ENCODE measurements around the gene UBXN4. TPM values are rescaled to one million over a fixed set of nuclear protein-coding genes. Genes with fewer than 3 reads are reported as not detected.
A peak's percentile ranks its signal among the peaks of the same experiment; 100 is the strongest.
"Not testable (repeated sequence)": the region's sequence is repeated elsewhere in the genome, so short reads cannot be mapped to it uniquely, and the experiment has no call there.

The UBXN4 gene
- total RNA-seq, 2 donors from 2014 or later, result 81.0 to 81.6 TPM

DNA sequence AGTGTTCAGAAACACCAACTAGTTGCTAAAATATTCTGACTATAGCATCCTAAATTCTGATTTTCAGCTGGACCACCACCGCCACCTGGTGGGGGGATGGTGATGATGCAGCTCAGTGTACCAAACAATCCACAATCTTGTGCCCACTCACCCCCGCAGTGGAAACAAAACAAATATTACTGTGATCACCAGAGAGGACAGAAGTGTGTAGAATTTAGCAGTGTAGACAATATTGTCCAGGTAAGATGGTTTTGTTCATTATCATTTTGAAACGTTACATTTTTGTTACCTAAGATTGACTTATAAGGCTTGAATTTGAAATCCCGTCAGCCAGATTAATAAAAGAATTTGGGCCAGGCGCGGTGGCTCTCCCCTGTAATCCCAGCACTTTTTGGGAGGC lies 31.7 kb upstream of the UBXN4 start:
- no peaks in the 10 kb centered on the region for H3K9me3 Mint-ChIP-seq
- H3K36me3 ChIP-seq (ENCODE audit: control insufficient read depth, insufficient read depth, low read length), result peaks cover 33% of the 10 kb centered on the region
- no peaks in the 10 kb centered on the region for H3K27me3 ChIP-seq (ENCODE audit: control insufficient read depth, insufficient read depth, low read length, poor library complexity, severe bottlenecking)
- H3K9me3 ChIP-seq (ENCODE audit: control insufficient read depth, low read length), result no peaks in the 10 kb centered on the region
- no peaks in the 10 kb centered on the region for H3K27me3 Mint-ChIP-seq (ENCODE audit: insufficient read depth)
- no peak overlapping the region for H3K27ac Mint-ChIP-seq
- H3K4me1 ChIP-seq (ENCODE audit: control insufficient read depth, insufficient read depth, low read length), result no peaks in the 10 kb centered on the region
- H3K27ac ChIP-seq (ENCODE audit: low read depth, low read length), result no peak overlapping the region
- H3K4me3 Mint-ChIP-seq, result no peak overlapping the region
- H3K4me1 Mint-ChIP-seq, result no peaks in the 10 kb centered on the region
- peaks cover 37% of the 10 kb centered on the region for H3K36me3 Mint-ChIP-seq (ENCODE audit: low read depth)
- 78 to 93% methylated on average over 3 to 6 of the region's 6 CpGs for WGBS, 2 experiments (ENCODE audit: insufficient coverage in 1 of 2, insufficient read length in 1 of 2)
- TF ChIP-seq, protein P1, sequence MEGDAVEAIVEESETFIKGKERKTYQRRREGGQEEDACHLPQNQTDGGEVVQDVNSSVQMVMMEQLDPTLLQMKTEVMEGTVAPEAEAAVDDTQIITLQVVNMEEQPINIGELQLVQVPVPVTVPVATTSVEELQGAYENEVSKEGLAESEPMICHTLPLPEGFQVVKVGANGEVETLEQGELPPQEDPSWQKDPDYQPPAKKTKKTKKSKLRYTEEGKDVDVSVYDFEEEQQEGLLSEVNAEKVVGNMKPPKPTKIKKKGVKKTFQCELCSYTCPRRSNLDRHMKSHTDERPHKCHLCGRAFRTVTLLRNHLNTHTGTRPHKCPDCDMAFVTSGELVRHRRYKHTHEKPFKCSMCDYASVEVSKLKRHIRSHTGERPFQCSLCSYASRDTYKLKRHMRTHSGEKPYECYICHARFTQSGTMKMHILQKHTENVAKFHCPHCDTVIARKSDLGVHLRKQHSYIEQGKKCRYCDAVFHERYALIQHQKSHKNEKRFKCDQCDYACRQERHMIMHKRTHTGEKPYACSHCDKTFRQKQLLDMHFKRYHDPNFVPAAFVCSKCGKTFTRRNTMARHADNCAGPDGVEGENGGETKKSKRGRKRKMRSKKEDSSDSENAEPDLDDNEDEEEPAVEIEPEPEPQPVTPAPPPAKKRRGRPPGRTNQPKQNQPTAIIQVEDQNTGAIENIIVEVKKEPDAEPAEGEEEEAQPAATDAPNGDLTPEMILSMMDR (conservative IDR thresholded peaks at IDR 0.05), result peak; percentile 98
- H3K4me3 ChIP-seq (ENCODE audit: low read length), result no peak overlapping the region
- peak; percentile 81 for DNase-seq
- no peak overlapping the region for H3K9ac ChIP-seq (ENCODE audit: extremely low read depth, low read length, poor library complexity, severe bottlenecking)

DNA sequence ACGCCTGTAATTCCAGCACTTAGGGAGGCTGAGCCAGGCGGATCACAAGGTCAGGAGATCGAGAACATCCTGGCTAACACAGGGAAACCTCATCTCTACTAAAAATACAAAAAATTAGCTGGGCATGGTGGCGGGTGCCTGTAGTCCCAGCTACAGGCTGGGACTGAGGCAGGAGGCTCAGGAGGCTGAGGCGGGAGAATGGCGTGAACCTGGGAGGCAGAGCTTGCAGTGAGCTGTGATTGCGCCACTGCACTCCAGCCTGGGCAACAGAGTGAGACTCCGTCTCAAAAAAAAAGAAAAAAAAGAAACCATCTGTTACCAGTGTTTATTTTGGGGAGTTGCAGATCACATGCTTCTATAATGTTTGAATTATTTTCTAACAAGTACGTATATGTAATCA lies 26.6 kb upstream of the UBXN4 start:
- not testable (repeated sequence) for H3K4me1 Mint-ChIP-seq; H3K4me3 Mint-ChIP-seq; H3K27ac ChIP-seq (ENCODE audit: low read depth, low read length); DNase-seq; H3K9me3 ChIP-seq (ENCODE audit: control insufficient read depth, low read length); H3K27ac Mint-ChIP-seq; H3K4me1 ChIP-seq (ENCODE audit: control insufficient read depth, insufficient read depth, low read length); H3K9me3 Mint-ChIP-seq; H3K27me3 ChIP-seq (ENCODE audit: control insufficient read depth, insufficient read depth, low read length, poor library complexity, severe bottlenecking); H3K9ac ChIP-seq (ENCODE audit: extremely low read depth, low read length, poor library complexity, severe bottlenecking); H3K4me3 ChIP-seq (ENCODE audit: low read length); H3K27me3 Mint-ChIP-seq (ENCODE audit: insufficient read depth)
- WGBS, 2 experiments (ENCODE audit: insufficient coverage in 1 of 2, insufficient read length in 1 of 2), result 89 to 95% methylated on average over 3 to 9 of the region's 9 CpGs
- peaks cover 55% of the 10 kb centered on the region for H3K36me3 Mint-ChIP-seq (ENCODE audit: low read depth)
- H3K36me3 ChIP-seq (ENCODE audit: control insufficient read depth, insufficient read depth, low read length), result peaks cover 57% of the 10 kb centered on the region

DNA sequence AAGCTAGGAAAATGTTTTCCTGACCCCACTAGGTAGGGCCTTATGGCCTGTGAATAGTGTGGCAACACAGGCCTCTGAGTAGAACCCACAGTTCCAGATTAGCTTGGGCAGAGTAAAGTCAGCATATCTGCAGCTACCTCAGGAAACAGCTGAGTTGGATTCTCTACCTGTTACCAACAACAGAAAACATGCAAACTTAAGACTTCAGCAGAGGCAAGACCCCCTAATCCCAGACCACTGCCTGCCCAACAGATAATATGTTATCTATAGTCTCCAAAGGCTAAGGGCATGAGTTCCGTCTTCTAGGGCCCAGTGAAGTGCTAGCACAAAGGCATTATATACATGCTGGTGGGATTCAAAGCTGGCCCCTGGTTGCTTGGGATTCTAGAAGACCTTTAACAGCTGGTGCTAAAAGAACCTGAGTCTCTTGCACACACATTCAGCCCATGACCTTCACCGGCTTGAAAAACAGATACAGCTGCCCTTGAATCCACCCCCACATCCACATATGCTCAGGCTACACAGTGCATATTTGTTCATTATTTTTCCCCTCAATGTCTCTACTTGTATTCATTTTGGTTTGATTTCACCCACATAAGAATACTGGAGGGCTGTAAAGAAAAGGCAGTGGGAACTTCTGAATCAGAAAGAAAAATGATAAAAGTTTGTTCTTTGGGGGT lies 13.5 kb upstream of the UBXN4 start:
- Mint-ChIP-seq H3K4me1 (no peaks in the 10 kb centered on the region), H3K27ac (no peak overlapping the region), H3K27me3 (ENCODE audit: insufficient read depth) (no peaks in the 10 kb centered on the region), H3K4me3 (no peak overlapping the region), H3K9me3 (no peaks in the 10 kb centered on the region), H3K36me3 (ENCODE audit: low read depth) (peaks cover 24% of the 10 kb centered on the region)
- Histone ChIP-seq H3K27ac (ENCODE audit: low read depth, low read length) (no peak overlapping the region), H3K9me3 (ENCODE audit: control insufficient read depth, low read length) (no peaks in the 10 kb centered on the region), H3K4me1 (ENCODE audit: control insufficient read depth, insufficient read depth, low read length) (no peaks in the 10 kb centered on the region), H3K27me3 (ENCODE audit: control insufficient read depth, insufficient read depth, low read length, poor library complexity, severe bottlenecking) (no peaks in the 10 kb centered on the region), H3K36me3 (ENCODE audit: control insufficient read depth, insufficient read depth, low read length) (peaks cover 17% of the 10 kb centered on the region), H3K9ac (ENCODE audit: extremely low read depth, low read length, poor library complexity, severe bottlenecking) (no peak overlapping the region), H3K4me3 (ENCODE audit: low read length) (no peak overlapping the region)
- TF ChIP-seq, protein P1 (conservative IDR thresholded peaks at IDR 0.05), result no peak
- 93 to 100% methylated on average over 1 to 2 of the region's 2 CpGs for WGBS, 2 experiments (ENCODE audit: insufficient coverage in 1 of 2, insufficient read length in 1 of 2)
- DNase-seq, result no peak

DNA sequence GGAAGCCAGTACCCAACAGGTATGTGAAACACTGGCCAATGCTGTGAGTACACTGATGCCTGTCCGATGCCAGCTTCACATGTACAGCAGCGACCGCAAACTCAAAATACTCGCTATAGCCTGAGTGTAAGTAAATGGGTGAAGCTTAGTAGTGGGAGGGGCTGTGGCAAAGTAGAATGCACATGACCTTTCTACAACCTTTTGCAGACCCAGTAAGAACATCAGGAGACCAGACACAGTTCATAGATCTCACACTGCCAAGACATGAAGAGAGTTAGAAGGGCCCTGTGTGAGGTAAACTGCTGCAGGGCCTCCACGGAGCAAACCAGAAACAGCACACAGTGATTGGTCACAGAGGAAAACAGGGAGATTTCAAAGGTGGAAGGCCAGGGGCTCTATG lies 9.1 kb upstream of the UBXN4 start:
- peaks cover 3% of the 10 kb centered on the region for H3K4me1 Mint-ChIP-seq

More for the DNA sequence above, 9.1 kb upstream of the UBXN4 start:
- Histone ChIP-seq H3K4me3 (ENCODE audit: low read length) (no peak overlapping the region), H3K4me1 (ENCODE audit: control insufficient read depth, insufficient read depth, low read length) (no peaks in the 10 kb centered on the region), H3K27me3 (ENCODE audit: control insufficient read depth, insufficient read depth, low read length, poor library complexity, severe bottlenecking) (peaks cover 3% of the 10 kb centered on the region), H3K9ac (ENCODE audit: extremely low read depth, low read length, poor library complexity, severe bottlenecking) (no peak overlapping the region), H3K27ac (ENCODE audit: low read depth, low read length) (no peak overlapping the region), H3K36me3 (ENCODE audit: control insufficient read depth, insufficient read depth, low read length) (no peaks in the 10 kb centered on the region), H3K9me3 (ENCODE audit: control insufficient read depth, low read length) (peaks cover 5% of the 10 kb centered on the region)
- TF ChIP-seq, protein P1 (conservative IDR thresholded peaks at IDR 0.05), result no peak
- H3K9me3 Mint-ChIP-seq, result peaks cover 5% of the 10 kb centered on the region
- peaks cover 11% of the 10 kb centered on the region for H3K27me3 Mint-ChIP-seq (ENCODE audit: insufficient read depth)
- H3K36me3 Mint-ChIP-seq (ENCODE audit: low read depth), result no peaks in the 10 kb centered on the region
- no peak for DNase-seq
- 94 to 100% methylated on average over 5 of the region's 5 CpGs for WGBS, 2 experiments (ENCODE audit: insufficient coverage in 1 of 2, insufficient read length in 1 of 2)
- no peak overlapping the region for H3K4me3 Mint-ChIP-seq
- no peak overlapping the region for H3K27ac Mint-ChIP-seq
